ENCODE results near the gene NGEF.
"Not testable (repeated sequence)": the region's sequence is repeated elsewhere in the genome, so short reads cannot be mapped to it uniquely, and the experiment has no call there.

NGEF gene

DNA sequence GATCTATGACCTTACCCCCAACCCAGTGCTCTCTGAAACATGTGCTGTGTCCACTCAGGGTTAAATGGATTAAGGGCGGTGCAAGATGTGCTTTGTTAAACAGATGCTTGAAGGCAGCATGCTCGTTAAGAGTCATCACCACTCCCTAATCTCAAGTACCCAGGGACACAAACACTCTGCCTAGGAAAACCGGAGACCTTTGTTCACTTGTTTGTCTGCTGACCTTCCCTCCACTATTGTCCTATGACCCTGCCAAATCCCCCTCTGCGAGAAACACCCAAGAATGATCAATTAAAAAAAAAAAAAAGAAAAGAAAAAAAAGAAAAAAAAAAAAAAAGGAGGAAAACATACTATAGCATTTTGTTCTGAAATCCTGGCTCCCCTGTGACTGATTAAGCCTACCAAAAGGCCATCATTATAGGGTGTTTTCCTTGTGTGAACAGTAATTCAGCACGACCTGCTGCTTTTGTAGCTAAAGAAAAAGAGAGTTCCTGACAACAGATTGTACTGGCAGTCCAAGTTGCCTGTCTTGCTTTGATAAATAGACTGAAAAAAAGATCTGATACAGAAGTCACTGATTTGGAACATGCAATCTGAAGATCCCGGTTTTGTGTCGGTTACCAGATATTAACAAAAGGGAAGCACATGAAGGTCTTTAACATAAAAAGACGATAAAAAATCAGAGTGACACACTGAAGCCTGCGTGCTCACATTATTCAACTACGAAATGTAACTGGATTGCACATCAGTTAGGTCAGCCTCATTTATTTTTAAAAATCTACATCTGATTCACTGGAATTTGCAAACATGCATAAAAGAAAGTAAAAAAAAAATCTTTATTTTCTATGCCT is 106.0 kb downstream of the NGEF start:
- H3K27ac ChIP-seq (ENCODE audit: extremely low read depth, low read depth, low read length); POLR2A ChIA-PET; CTCF ChIA-PET; H3K9me3 ChIP-seq (ENCODE audit: control insufficient read depth, insufficient read depth, low read depth, low read length); H3K4me3 ChIP-seq (ENCODE audit: low read depth, low read length); H3K4me1 ChIP-seq (ENCODE audit: control insufficient read depth, insufficient read depth, low read length); H3K36me3 ChIP-seq (ENCODE audit: control insufficient read depth in 2 of 2, insufficient read depth in 1 of 2, low read length in 2 of 2): not testable (repeated sequence)
- peak; percentile 42; the same call in 1 of the 2 replicates for TF ChIP-seq FEZF1 (tag by site-specific recombination; IDR thresholded peaks at IDR 0.05)
- TF ChIP-seq, protein P1, sequence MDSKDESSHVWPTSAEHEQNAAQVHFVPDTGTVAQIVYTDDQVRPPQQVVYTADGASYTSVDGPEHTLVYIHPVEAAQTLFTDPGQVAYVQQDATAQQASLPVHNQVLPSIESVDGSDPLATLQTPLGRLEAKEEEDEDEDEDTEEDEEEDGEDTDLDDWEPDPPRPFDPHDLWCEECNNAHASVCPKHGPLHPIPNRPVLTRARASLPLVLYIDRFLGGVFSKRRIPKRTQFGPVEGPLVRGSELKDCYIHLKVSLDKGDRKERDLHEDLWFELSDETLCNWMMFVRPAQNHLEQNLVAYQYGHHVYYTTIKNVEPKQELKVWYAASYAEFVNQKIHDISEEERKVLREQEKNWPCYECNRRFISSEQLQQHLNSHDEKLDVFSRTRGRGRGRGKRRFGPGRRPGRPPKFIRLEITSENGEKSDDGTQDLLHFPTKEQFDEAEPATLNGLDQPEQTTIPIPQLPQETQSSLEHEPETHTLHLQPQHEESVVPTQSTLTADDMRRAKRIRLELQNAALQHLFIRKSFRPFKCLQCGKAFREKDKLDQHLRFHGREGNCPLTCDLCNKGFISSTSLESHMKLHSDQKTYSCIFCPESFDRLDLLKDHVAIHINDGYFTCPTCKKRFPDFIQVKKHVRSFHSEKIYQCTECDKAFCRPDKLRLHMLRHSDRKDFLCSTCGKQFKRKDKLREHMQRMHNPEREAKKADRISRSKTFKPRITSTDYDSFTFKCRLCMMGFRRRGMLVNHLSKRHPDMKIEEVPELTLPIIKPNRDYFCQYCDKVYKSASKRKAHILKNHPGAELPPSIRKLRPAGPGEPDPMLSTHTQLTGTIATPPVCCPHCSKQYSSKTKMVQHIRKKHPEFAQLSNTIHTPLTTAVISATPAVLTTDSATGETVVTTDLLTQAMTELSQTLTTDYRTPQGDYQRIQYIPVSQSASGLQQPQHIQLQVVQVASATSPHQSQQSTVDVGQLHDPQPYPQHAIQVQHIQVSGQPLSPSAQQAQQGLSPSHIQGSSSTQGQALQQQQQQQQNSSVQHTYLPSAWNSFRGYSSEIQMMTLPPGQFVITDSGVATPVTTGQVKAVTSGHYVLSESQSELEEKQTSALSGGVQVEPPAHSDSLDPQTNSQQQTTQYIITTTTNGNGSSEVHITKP (tag by site-specific recombination; IDR thresholded peaks at IDR 0.05), result peak; percentile 46
- TF ChIP-seq, protein P2, sequence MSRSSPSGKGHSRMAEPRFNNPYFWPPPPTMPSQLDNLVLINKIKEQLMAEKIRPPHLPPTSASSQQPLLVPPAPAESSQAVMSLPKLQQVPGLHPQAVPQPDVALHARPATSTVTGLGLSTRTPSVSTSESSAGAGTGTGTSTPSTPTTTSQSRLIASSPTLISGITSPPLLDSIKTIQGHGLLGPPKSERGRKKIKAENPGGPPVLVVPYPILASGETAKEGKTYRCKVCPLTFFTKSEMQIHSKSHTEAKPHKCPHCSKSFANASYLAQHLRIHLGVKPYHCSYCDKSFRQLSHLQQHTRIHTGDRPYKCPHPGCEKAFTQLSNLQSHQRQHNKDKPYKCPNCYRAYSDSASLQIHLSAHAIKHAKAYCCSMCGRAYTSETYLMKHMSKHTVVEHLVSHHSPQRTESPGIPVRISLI (tag by site-specific recombination; IDR thresholded peaks at IDR 0.05), result peak; percentile 32; the same call in 1 of the 2 replicates

DNA sequence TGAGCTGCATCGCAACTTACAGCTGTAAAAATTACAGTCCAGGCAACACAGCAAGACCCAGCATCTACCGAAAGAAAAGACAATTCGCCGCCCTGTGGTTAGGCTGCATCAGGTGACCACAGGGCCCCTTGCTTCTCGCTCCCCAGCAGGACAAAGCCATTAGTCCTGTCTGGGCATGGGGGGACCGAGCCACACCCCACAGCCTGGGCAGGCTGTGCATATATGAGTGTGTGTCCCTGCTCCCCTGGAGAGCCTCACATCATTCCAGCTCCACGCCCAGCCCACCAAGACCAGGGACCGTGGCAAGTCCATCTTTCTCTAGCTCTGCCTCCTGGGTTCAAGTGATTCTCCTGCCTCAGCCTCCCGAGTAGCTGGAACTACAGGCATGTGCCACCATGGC is 109.1 kb downstream of the NGEF start:
- TF ChIP-seq, protein P3, sequence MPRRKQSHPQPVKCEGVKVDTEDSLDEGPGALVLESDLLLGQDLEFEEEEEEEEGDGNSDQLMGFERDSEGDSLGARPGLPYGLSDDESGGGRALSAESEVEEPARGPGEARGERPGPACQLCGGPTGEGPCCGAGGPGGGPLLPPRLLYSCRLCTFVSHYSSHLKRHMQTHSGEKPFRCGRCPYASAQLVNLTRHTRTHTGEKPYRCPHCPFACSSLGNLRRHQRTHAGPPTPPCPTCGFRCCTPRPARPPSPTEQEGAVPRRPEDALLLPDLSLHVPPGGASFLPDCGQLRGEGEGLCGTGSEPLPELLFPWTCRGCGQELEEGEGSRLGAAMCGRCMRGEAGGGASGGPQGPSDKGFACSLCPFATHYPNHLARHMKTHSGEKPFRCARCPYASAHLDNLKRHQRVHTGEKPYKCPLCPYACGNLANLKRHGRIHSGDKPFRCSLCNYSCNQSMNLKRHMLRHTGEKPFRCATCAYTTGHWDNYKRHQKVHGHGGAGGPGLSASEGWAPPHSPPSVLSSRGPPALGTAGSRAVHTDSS (tag by site-specific recombination; IDR thresholded peaks at IDR 0.05), result no peak
- TF ChIP-seq ZNF610 (tag by site-specific recombination; IDR thresholded peaks at IDR 0.05; ENCODE audit: borderline replicate concordance), result no peak
- TF ChIP-seq ZIC2 (tag by site-specific recombination; IDR thresholded peaks at IDR 0.05), result peak; percentile 68
- TF ChIP-seq ZNF558 (tag by site-specific recombination; IDR thresholded peaks at IDR 0.05), result no peak
- no peak for TF ChIP-seq ZNF830 (tag by site-specific recombination; IDR thresholded peaks at IDR 0.05; ENCODE audit: low read depth)
- TF ChIP-seq, protein P4, sequence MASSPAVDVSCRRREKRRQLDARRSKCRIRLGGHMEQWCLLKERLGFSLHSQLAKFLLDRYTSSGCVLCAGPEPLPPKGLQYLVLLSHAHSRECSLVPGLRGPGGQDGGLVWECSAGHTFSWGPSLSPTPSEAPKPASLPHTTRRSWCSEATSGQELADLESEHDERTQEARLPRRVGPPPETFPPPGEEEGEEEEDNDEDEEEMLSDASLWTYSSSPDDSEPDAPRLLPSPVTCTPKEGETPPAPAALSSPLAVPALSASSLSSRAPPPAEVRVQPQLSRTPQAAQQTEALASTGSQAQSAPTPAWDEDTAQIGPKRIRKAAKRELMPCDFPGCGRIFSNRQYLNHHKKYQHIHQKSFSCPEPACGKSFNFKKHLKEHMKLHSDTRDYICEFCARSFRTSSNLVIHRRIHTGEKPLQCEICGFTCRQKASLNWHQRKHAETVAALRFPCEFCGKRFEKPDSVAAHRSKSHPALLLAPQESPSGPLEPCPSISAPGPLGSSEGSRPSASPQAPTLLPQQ (tag by site-specific recombination; IDR thresholded peaks at IDR 0.05), result no peak
- no peak for TF ChIP-seq ZSCAN16 (tag by site-specific recombination; IDR thresholded peaks at IDR 0.05)
- no peak for TF ChIP-seq ZNF133 (tag by site-specific recombination; IDR thresholded peaks at IDR 0.05)
- TF ChIP-seq ZXDB (tag by site-specific recombination; IDR thresholded peaks at IDR 0.05), result no peak
- no peak for TF ChIP-seq ZNF549 (tag by site-specific recombination; IDR thresholded peaks at IDR 0.05)
- 0 out of 2 replicates have a peak, but pooled peaks have one; percentile 9 for TF ChIP-seq GLIS1 (tag by site-specific recombination; IDR thresholded peaks at IDR 0.05)
- Histone ChIP-seq H3K9me3 (ENCODE audit: control insufficient read depth, insufficient read depth, low read depth, low read length) (no peaks in the 10 kb centered on the region), H3K4me3 (ENCODE audit: low read depth, low read length) (no peak overlapping the region), H3K4me1 (ENCODE audit: control insufficient read depth, insufficient read depth, low read length) (no peaks in the 10 kb centered on the region), H3K36me3 (ENCODE audit: control insufficient read depth in 2 of 2, insufficient read depth in 1 of 2, low read length in 2 of 2) (peaks cover 0 to 2% of the 10 kb centered on the region in 2 experiments; a peak in 1 of 3 replicates), H3K27ac (ENCODE audit: extremely low read depth, low read depth, low read length) (no peak overlapping the region)
- CTCF ChIA-PET, result no interaction called here
- POLR2A ChIA-PET, result no interaction called here

Measured in HEK293 (cell line).